GM06990 (cell line): Measurements from ENCODE around the gene INPP5F.
"Not testable (repeated sequence)": the region's sequence is repeated elsewhere in the genome, so short reads cannot be mapped to it uniquely, and the experiment has no call there.

Experiments used
- DNase-seq: peaks from one replicate; pipeline ENCODE4 v3.0.0-alpha.2; 2011; ENCODE audit not compliant: insufficient read length; ENCODE audit errors: extremely low read depth
- H3K27me3 ChIP-seq: replicated peaks from 2 replicates; pipeline ENCODE4 v1.6.0; 2011; ENCODE audit warnings: low read length; ENCODE audit not compliant: control insufficient read depth, insufficient read depth
- H3K36me3 ChIP-seq: 2 replicates; pipeline ENCODE4 v1.5.1; 2011; ENCODE audit warnings: low read length; ENCODE audit not compliant: control insufficient read depth, insufficient read depth
- H3K4me3 ChIP-seq: replicated peaks from 2 replicates; pipeline ENCODE4 v1.5.1; 2011; ENCODE audit warnings: low read depth, mild to moderate bottlenecking, control low read depth, low read length
- CTCF ChIP-seq: IDR thresholded peaks from 2 replicates; pipeline ENCODE4 v1.5.1; 2011; ENCODE audit warnings: low read length, control low read depth, mild to moderate bottlenecking, inconsistent platforms; ENCODE audit not compliant: insufficient read depth, poor library complexity, severe bottlenecking

INPP5F gene

DNA sequence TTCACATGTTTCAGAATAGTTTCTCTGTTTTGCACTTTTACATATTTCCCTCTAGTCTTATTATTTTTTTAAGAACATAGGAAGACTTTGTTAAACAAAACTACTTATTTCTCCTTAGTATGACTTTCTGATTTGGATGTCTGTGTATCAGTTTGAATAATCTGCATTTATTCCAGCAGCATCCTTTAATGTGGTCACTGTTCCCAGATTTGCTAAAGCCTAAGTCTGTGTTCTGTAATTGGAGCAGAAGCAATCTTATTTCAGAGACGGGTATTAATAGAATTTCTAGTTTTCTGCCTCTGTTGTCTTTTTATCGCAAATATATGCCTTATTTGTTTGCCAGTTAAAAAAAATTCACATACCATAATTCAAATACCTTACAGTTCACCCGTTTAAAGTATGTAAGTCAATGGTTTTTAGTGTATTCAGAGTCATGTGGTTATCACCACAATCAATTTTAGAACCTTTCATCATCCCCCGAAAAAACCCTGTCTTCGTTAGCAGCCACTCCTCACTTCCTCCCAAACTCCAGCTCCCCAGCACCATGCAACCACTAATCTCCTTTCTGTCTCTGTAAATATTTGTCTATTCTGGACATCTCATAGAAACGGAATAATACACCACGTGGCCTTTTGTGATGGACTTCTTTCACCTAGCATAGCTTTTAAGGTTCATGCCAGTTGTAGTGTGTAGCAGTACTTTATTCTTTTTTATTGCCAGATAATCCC lies 58.7 kb downstream of the INPP5F start:
- no peak for TF ChIP-seq CTCF
- Histone ChIP-seq H3K27me3 (no peaks in the 10 kb centered on the region), H3K4me3 (no peak overlapping the region), H3K36me3 (no peaks in the 10 kb centered on the region)
- peak; percentile 57 for DNase-seq

DNA sequence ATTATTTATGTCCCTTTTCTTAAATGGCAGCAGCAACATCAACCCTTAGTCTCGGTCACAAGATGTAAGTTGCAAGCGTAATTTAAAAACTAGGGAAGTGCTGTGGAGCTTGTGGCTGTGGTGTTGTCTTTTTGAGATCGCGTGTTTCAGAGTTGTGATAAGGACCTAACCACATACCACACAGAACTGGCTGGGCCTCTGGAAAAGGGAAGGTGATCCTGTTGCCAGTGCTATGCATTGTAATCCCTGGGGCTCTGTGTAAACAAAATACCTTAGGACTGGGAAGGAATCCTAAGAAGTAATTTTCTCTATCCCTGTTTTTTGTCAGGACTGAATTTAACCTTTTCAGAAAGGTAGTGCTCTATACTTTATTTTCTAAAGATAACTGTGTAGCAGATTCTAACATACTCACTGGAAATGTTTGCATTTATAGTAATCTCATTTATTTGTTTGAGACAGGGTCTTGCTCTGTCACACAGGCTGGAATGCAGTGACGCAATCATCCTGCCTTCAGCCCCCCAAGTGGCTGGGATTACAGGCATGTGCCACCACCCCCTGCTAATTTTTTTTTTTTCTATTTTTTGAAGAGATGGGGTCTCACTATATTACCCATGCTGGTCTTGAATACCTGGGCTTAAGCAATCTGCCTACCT lies 60.4 kb downstream of the INPP5F start:
- TF ChIP-seq CTCF: no peak
- H3K4me3 ChIP-seq: no peak overlapping the region
- H3K36me3 ChIP-seq: no peaks in the 10 kb centered on the region; the same call in 1 of the 2 replicates
- no peak for DNase-seq
- H3K27me3 ChIP-seq: no peaks in the 10 kb centered on the region

- H3K36me3 ChIP-seq, H3K27me3 ChIP-seq, H3K4me3 ChIP-seq, DNase-seq: not testable (repeated sequence)
Measured at GRCh38 chr10:119795101-119795500, 69.3 kb downstream of the INPP5F start.

DNA sequence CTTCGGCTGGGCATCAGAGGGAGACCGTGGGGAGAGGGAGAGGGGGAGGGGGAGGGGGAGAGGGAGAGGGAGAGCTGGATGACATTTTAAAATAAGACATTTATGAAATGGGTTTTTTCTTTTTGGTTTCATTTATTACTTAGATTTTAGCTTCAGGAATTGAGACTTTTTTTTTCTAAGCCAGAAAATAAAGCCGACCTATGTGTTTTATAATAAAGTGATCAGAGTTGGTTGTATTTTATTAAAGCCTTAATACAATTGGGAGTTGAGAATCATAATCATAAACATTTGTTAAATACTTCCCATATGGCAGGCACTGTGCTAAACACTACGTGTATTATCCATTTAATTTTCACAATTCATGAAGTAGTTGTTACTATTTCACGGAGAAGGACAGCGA lies 70.2 kb downstream of the INPP5F start:
- no peak for TF ChIP-seq CTCF
- no peak for DNase-seq
- Histone ChIP-seq H3K27me3 (no peaks in the 10 kb centered on the region), H3K4me3 (no peak overlapping the region), H3K36me3 (peaks cover 1% of the 10 kb centered on the region; the same call in 1 of the 2 replicates)

DNA sequence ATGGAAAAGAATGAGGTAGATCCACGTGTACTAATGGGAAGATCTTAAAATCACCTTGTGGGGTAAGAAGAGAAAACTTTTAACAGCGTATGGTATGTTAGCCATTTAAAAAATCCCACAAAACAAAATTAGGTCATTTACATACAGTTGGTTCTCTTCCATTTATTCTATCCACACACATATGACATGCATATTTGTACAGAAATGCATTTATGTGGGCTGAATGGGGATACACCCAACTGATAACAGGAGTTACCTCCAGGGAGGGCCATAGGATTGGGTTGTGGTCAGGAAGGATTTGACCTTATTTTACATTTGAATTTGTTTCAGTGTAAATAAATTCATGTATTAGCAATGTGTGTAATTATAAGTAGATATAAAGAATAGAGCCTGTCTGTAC lies 75.3 kb downstream of the INPP5F start:
- peaks cover 4% of the 10 kb centered on the region for H3K36me3 ChIP-seq
- H3K4me3 ChIP-seq: no peak overlapping the region
- TF ChIP-seq CTCF: no peak
- no peaks in the 10 kb centered on the region for H3K27me3 ChIP-seq
- no peak for DNase-seq

- no peak for DNase-seq
- Histone ChIP-seq H3K36me3 (peaks cover 3% of the 10 kb centered on the region), H3K4me3 (no peak overlapping the region), H3K27me3 (no peaks in the 10 kb centered on the region)
- no peak for TF ChIP-seq CTCF
Measured at GRCh38 chr10:119801998-119802538, 76.2 kb downstream of the INPP5F start.
